ENCODE results near the gene PROCA1. TPM values are rescaled to one million over a fixed set of nuclear protein-coding genes. Genes with fewer than 3 reads are reported as not detected.

The PROCA1 gene
- total and polyA plus RNA-seq, 9 of the 15 experiments (the other 6 are each of a cell fraction or from before 2014, with no cell fraction given), result 0.78 to 16.2 (median 5.6) TPM

DNA sequence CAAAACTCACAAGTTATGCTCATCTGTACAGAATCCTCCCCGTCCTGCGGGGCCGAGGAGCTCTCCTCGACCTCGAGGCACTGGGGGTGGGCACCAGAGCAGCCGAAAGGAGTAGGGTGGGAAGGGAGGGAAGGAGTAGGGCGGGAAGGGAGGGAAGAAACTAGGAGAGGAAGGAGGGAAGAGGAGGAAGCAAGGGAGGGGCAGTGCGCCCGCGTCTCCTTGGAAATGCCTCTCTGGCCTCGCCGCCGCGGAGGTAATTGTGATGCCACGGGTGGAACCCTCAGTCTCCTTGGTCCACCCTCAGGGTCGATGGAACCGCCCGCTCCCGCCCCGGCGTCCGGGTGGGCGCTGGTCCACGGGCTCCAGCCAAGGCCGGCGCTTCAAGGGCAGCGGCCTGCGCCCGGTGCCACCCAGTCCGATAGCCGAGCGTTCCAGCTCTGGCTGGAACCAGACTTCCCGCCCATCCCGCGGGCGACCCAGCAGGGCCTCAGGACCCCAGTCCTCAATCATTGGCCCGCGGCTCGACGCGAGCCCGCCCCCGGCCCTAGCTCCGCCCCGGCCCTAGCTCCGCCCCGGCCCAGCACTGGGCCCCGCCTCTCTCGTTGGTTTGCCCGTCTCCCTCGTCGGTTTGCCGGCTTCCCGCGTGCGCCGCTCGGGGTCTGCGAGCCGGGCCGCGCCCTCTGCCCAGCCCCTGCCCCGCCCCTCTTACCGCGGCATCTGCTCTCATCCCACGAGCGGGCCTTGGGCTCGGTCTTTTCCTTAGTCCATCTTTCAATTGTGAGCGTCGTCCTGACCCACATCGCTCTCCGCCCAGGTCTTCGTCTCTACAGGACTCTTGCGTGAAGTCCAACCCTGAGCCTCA, 596 bp downstream of the PROCA1 start (continued):
- peak; percentile 56; the same call in 1 of the 2 replicates for TF ChIP-seq MYNN (IDR thresholded peaks at IDR 0.05)
- no peak for TF ChIP-seq MYNN (CRISPR knock-in tag; IDR thresholded peaks at IDR 0.05)
- TF ChIP-seq ZFP30 (CRISPR knock-in tag; IDR thresholded peaks at IDR 0.05; ENCODE audit: borderline replicate concordance), result no peak
- no peak for TF ChIP-seq FOXP4 (CRISPR knock-in tag; IDR thresholded peaks at IDR 0.05; ENCODE audit: borderline replicate concordance)
- TF ChIP-seq ZNF324 (CRISPR knock-in tag; IDR thresholded peaks at IDR 0.05), result no peak
- TF ChIP-seq PREB (CRISPR knock-in tag; IDR thresholded peaks at IDR 0.05), result no peak
- no peak for TF ChIP-seq NCOA2 (IDR thresholded peaks at IDR 0.05; ENCODE audit: partially characterized antibody in 2 of 2)
- no peak for TF ChIP-seq ZNF639 (CRISPR knock-in tag; conservative IDR thresholded peaks at IDR 0.05 in 1 of 2, IDR thresholded peaks at IDR 0.05 in 1 of 2)
- TF ChIP-seq YBX1 (IDR thresholded peaks at IDR 0.05), result no peak
- TF ChIP-seq NCOA4 (IDR thresholded peaks at IDR 0.05; ENCODE audit: partially characterized antibody), result no peak
- no peak for TF ChIP-seq EZH2 (IDR thresholded peaks at IDR 0.05; ENCODE audit: borderline replicate concordance, low read depth, low read length)
- TF ChIP-seq ZNF511 (CRISPR knock-in tag; IDR thresholded peaks at IDR 0.05), result peak; percentile 86; the same call in 1 of the 2 replicates
- peak; percentile 82 for TF ChIP-seq RNF2 (IDR thresholded peaks at IDR 0.05)
- no peak for TF ChIP-seq ZNF274 (IDR thresholded peaks at IDR 0.05; ENCODE audit: borderline replicate concordance, low read depth, low read length)
- TF ChIP-seq MIER1 (IDR thresholded peaks at IDR 0.05; ENCODE audit: low read depth), result no peak
- no peak for TF ChIP-seq STAT5A (IDR thresholded peaks at IDR 0.05; ENCODE audit: borderline replicate concordance, low read length)
- TF ChIP-seq FIP1L1 (IDR thresholded peaks at IDR 0.05; ENCODE audit: low read depth, low read length, poor library complexity, severe bottlenecking), result peak; percentile 82
- TF ChIP-seq JUN (IDR thresholded peaks at IDR 0.05; ENCODE audit: borderline replicate concordance, low read depth, low read length), result no peak
- TF ChIP-seq JUN (CRISPR knock-in tag; IDR thresholded peaks at IDR 0.05; ENCODE audit: borderline replicate concordance), result peak; percentile 71; the same call in 1 of the 2 replicates
- TF ChIP-seq HDAC2 (IDR thresholded peaks at IDR 0.05), result no peak
- TF ChIP-seq KLF13 (tag; IDR thresholded peaks at IDR 0.05; ENCODE audit: borderline replicate concordance, low read depth), result peak; percentile 81; the same call in 1 of the 2 replicates
- TF ChIP-seq STAT5B (CRISPR knock-in tag; IDR thresholded peaks at IDR 0.05), result no peak
- TF ChIP-seq SAFB2 (IDR thresholded peaks at IDR 0.05; ENCODE audit: borderline replicate concordance, low read depth, low read length, severe bottlenecking), result no peak
